ENCODE data around the gene ELOB. TPM values are rescaled to one million over a fixed set of nuclear protein-coding genes. Genes with fewer than 3 reads are reported as not detected.

The ELOB gene
- total and polyA plus RNA-seq, 2 of the 13 experiments (the other 11 are each of a cell fraction or from before 2014, with no cell fraction given): 208 to 225 TPM

GRCh38 chr16:2817340-2818271 lies 40.5 kb upstream of the ELOB start:
- no peak for TF ChIP-seq E2F1 (CRISPR knock-in tag; IDR thresholded peaks at IDR 0.05)
- no peak for TF ChIP-seq ZNF607 (CRISPR knock-in tag; IDR thresholded peaks at IDR 0.05; ENCODE audit: borderline replicate concordance)
- TF ChIP-seq ERF (CRISPR knock-in tag; IDR thresholded peaks at IDR 0.05): no peak
- TF ChIP-seq MAFG (CRISPR knock-in tag; IDR thresholded peaks at IDR 0.05): no peak
- TF ChIP-seq ATAD3A (CRISPR knock-in tag; IDR thresholded peaks at IDR 0.05): no peak
- TF ChIP-seq HES4 (CRISPR knock-in tag; IDR thresholded peaks at IDR 0.05; ENCODE audit: borderline replicate concordance): no peak
- no peak for TF ChIP-seq AGO2 (optimal IDR thresholded peaks at IDR 0.05; ENCODE audit: low read depth, low read length)
- TF ChIP-seq ARNT (IDR thresholded peaks at IDR 0.05): no peak
- no peak for TF ChIP-seq ZNF34 (CRISPR knock-in tag; IDR thresholded peaks at IDR 0.05; ENCODE audit: borderline replicate concordance)
- TF ChIP-seq ZNF329 (CRISPR knock-in tag; IDR thresholded peaks at IDR 0.05; ENCODE audit: low read depth): no peak
- TF ChIP-seq ZNF446 (CRISPR knock-in tag; IDR thresholded peaks at IDR 0.05): no peak
- TF ChIP-seq NCOA1 (CRISPR knock-in tag; IDR thresholded peaks at IDR 0.05): no peak
- TF ChIP-seq ZNF558 (CRISPR knock-in tag; IDR thresholded peaks at IDR 0.05; ENCODE audit: borderline replicate concordance): no peak
- TF ChIP-seq TARDBP (CRISPR knock-in tag; IDR thresholded peaks at IDR 0.05): no peak
- no peak for TF ChIP-seq TOPORS (CRISPR knock-in tag; IDR thresholded peaks at IDR 0.05)
- TF ChIP-seq PLRG1 (conservative IDR thresholded peaks at IDR 0.05): no peak
- no peak for TF ChIP-seq FOXP1 (IDR thresholded peaks at IDR 0.05)
- no peak for TF ChIP-seq FOXP1 (CRISPR knock-in tag; IDR thresholded peaks at IDR 0.05)
- TF ChIP-seq IRX3 (CRISPR knock-in tag; IDR thresholded peaks at IDR 0.05; ENCODE audit: borderline replicate concordance, low read depth): no peak
- no peak for TF ChIP-seq PHF20 (CRISPR knock-in tag; IDR thresholded peaks at IDR 0.05)
- FAIRE-seq: no peak
- ChIA-PET CTCF (ENCODE audit: low intra/inter-chr PET ratio, low total read pairs) (interaction anchor here (0.6 kb wide), 1 partner anchor 9 kb away, joined by 3 read pairs; no protein-coding TSS in a partner anchor), POLR2A (no interaction called here)
- Histone ChIP-seq H3K4me1 (ENCODE audit: insufficient read depth, low read length) (peaks cover 26% of the 10 kb centered on the region), H3K4me3 (replicated peaks in 1 of 3; ENCODE audit: insufficient read depth in 1 of 3, low read depth in 2 of 3, low read length in 3 of 3) (no peak overlapping the region), H3K27me3 (ENCODE audit: control insufficient read depth in 1 of 2, insufficient read depth in 2 of 2, low read length in 2 of 2) (peaks cover 6 to 53% of the 10 kb centered on the region in 2 experiments), H2AFZ (ENCODE audit: low read length) (no peak overlapping the region), H3K4me2 (ENCODE audit: low read depth, low read length) (no peak overlapping the region), H3K9ac (ENCODE audit: insufficient read depth, low read depth, low read length) (no peak overlapping the region), H3K36me3 (replicated peaks in 1 of 2; ENCODE audit: control insufficient read depth in 1 of 2, insufficient read depth in 2 of 2, low read length in 2 of 2) (no peaks in the 10 kb centered on the region), H3K9me3 (ENCODE audit: low read length) (no peaks in the 10 kb centered on the region), H3K27ac (ENCODE audit: extremely low read length, insufficient read depth, low read length) (no peak overlapping the region), H3K79me2 (ENCODE audit: insufficient read depth, low read length) (no peaks in the 10 kb centered on the region), H4K20me1 (ENCODE audit: insufficient read depth, low read length) (no peaks in the 10 kb centered on the region)
- no peak for ATAC-seq
- no peak for DNase-seq (ENCODE audit: low spot score)
- 76% methylated on average over 66 of the region's 68 CpGs for WGBS (ENCODE audit: low lambda C conversion rate)
- intact Hi-C loops (cut with micrococcal nuclease; ENCODE audit: unreplicated experiment) (no loop called here), in situ Hi-C loops (cut with HindIII; ENCODE audit: extremely low pct_ligation_motif_present, low pct_unique_long_range_greater_than_20kb) (no loop called here)
- no TSS peak for BruUV-seq (replicated peaks)

All from HepG2 (cell line).